ENCODE results near the gene HIC2.
"Not testable (repeated sequence)": the region's sequence is repeated elsewhere in the genome, so short reads cannot be mapped to it uniquely, and the experiment has no call there.

Gene HIC2

DNA sequence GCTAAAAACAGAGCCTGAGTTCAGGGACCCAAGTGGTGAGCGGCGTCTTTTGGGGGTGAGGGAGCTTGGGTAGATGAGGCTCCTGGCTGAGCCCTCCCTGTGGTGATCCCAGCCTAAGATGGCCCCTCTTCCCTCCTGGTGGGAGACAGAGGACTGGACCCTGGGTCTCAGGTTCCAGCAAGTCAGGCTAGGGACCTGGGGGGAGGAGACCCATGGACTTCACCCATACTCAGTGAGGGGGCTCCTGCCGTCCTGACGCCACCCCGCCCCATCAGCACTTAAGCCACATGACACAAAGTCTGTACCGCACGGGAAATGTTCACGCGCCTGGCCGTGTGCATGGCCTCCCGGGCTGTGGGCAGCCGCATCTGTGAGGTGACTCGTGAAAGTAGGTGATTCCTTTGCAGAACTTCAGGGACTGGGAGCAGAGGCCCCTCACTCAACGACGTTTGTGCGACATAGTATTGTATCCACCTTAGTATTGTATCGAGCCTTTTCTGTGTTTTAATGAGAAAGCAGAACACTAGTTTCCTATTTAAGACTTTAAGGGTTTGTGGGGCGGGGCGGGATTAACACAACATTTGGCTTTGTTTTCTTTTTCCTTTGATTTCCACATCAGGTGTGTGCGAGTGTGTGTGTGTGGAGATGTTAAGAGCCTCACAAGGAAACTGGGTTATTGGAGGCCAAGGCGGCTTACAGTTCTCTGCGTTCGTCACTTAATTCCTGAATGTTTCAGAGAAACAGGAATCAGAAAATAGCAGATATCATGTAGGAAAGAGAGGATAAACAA lies 31.7 kb downstream of the HIC2 start:
- POLR2A ChIA-PET: no interaction called here

DNA sequence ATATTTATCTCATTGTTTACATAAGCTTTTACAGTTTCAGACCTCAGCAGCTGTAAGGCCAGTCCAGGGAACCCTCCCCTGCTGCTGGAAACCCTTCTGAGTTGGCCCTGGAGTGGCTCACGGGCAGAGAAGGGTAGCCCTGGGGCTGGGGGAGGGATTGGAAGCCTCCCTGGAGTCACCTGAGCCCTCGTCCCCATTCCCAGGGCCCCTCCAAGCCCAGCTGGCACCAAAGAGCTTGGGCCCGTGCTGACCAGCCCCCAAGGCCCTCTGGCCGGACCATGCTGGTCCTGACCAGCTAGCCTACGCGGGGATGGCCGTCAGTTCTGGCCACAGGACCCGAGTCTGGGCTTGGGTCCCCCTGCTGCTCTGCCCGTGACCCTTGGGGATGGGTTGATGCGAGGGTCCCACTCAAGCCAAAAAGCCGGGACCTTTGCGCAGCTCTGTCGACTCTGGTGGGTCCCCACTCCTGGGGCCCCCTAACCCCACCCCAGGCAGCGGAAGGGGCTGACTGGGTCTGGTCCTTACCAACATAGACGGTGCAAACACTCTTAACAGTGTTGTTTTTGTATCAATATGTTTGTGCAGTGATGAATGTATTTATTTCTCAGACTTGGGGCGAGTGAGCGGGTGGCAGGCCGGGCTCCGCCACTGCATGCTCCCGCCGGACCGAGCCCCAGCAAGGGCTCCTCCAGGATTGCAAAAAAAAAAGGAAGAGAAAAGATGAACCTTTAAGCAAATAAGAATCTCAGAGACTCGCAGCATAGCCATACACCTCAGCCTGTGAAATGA lies 32.6 kb downstream of the HIC2 start:
- Histone ChIP-seq H3K27ac (ENCODE audit: insufficient read depth in 1 of 2, low read depth in 1 of 2, low read length in 2 of 2, poor library complexity in 1 of 2, severe bottlenecking in 2 of 2) (no peak overlapping the region), H3K4me3 (ENCODE audit: control insufficient read depth in 1 of 7, extremely low read depth in 1 of 7, insufficient read depth in 4 of 7, low read depth in 2 of 7, low read length in 6 of 7) (no peak overlapping the region), H3K4me1 (ENCODE audit: control extremely low read depth in 1 of 4, control insufficient read depth in 4 of 4, insufficient read depth in 4 of 4, low read length in 3 of 4) (no peaks in the 10 kb centered on the region), H3K9me3 (ENCODE audit: control extremely low read depth in 1 of 5, control insufficient read depth in 4 of 5, insufficient read depth in 2 of 5, low read depth in 1 of 5, low read length in 4 of 5) (no peaks in the 10 kb centered on the region), H3K27me3 (replicated peaks in 2 of 5; ENCODE audit: control insufficient read depth in 4 of 5, insufficient read depth in 5 of 5, low read length in 4 of 5) (no peaks in the 10 kb centered on the region), H3K36me3 (ENCODE audit: control insufficient read depth in 4 of 4, insufficient read depth in 4 of 4, low read length in 3 of 4) (peaks cover 0 to 37% (median 23%) of the 10 kb centered on the region in 4 experiments)
- ChIA-PET POLR2A (no interaction called here), CTCF (interaction anchor here (1.0 kb wide), 1 partner anchor 197 kb away, joined by 4 read pairs; no protein-coding TSS in a partner anchor)
- 92% methylated on average over 21 of the region's 23 CpGs for WGBS (ENCODE audit: insufficient coverage)
- DNase-seq: no peak

More for the DNA sequence above, 31.7 kb downstream of the HIC2 start:
- H3K27me3 ChIP-seq (replicated peaks in 2 of 5; ENCODE audit: control insufficient read depth in 4 of 5, insufficient read depth in 5 of 5, low read length in 4 of 5): no peaks in the 10 kb centered on the region
- 90% methylated on average over 13 of the region's 23 CpGs for WGBS (ENCODE audit: insufficient coverage)
- no peak for DNase-seq
- H3K4me1 ChIP-seq (ENCODE audit: control extremely low read depth in 1 of 4, control insufficient read depth in 4 of 4, insufficient read depth in 4 of 4, low read length in 3 of 4): no peaks in the 10 kb centered on the region
- CTCF ChIA-PET: interaction anchor here (1.0 to 1.4 kb wide), 2 partner anchors 8 to 198 kb away, joined by 4 to 5 read pairs; no protein-coding TSS in a partner anchor
- no peak overlapping the region for H3K4me3 ChIP-seq (ENCODE audit: control insufficient read depth in 1 of 7, extremely low read depth in 1 of 7, insufficient read depth in 4 of 7, low read depth in 2 of 7, low read length in 6 of 7)
- H3K27ac ChIP-seq (ENCODE audit: insufficient read depth in 1 of 2, low read depth in 1 of 2, low read length in 2 of 2, poor library complexity in 1 of 2, severe bottlenecking in 2 of 2): no peak overlapping the region
- peaks cover 0 to 44% (median 29%) of the 10 kb centered on the region in 4 experiments for H3K36me3 ChIP-seq (ENCODE audit: control insufficient read depth in 4 of 4, insufficient read depth in 4 of 4, low read length in 3 of 4)
- H3K9me3 ChIP-seq (ENCODE audit: control extremely low read depth in 1 of 5, control insufficient read depth in 4 of 5, insufficient read depth in 2 of 5, low read depth in 1 of 5, low read length in 4 of 5): no peaks in the 10 kb centered on the region

DNA sequence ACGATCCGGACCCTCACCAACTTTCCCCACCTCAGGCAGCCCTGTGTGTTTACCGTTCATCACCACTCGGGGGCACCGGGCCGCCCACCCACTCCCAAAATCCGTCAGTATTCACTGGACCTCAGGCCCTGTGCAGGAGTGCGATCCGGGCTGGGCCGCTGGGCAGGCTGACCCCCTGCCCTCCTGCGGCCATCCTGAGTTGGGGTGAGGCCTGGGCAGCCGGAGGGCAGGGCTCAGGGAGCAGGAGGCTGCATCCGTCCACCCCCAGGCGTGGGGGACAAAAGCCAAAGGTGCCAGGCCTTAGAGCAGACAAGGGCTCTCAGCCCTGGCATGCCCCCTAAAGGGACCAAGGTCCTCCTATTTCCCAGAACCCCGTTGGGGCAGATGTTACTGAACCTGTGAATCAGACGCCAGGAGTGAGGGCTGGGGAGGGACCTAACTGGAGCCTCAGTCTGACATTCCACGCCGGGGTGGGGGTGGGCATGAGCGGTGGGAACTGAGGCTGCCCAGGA lies 33.2 kb downstream of the HIC2 start:
- DNase-seq: no peak
- WGBS (ENCODE audit: insufficient coverage): 96% methylated on average over 17 of the region's 19 CpGs

DNA sequence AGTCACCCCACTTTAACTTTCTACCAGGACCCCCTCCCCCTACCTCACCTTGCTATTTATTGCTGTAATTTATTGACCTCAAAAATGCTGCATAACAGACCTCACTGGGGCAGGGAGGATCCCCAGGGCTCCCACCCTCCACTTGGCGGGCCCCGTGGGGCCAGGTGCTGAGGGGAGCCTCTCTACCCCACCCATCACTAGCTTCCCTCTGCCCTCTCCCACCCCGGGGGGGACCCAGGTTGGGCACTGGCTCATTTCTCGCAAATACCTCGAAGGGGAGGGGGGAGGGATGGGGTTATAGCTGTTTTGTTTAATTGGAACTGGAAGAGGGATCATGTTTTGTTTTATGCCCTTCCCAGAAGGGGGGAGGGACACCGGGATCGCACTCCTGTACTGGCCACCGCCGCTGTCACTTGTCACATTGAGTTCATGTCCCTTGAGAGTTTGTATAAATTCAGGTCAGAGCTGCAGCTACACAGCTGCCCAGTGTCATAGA lies 33.7 kb downstream of the HIC2 start:
- H3K36me3 ChIP-seq (ENCODE audit: control insufficient read depth in 4 of 4, insufficient read depth in 4 of 4, low read length in 3 of 4): peaks cover 0 to 25% (median 18%) of the 10 kb centered on the region in 4 experiments
- WGBS (ENCODE audit: insufficient coverage): 100% methylated on average over 1 of the region's 9 CpGs
- H3K4me1 ChIP-seq (ENCODE audit: control extremely low read depth in 1 of 4, control insufficient read depth in 4 of 4, insufficient read depth in 4 of 4, low read length in 3 of 4): no peaks in the 10 kb centered on the region
- no peak overlapping the region for H3K4me3 ChIP-seq (ENCODE audit: control insufficient read depth in 1 of 7, extremely low read depth in 1 of 7, insufficient read depth in 4 of 7, low read depth in 2 of 7, low read length in 6 of 7)
- H3K9me3 ChIP-seq (ENCODE audit: control extremely low read depth in 1 of 5, control insufficient read depth in 4 of 5, insufficient read depth in 2 of 5, low read depth in 1 of 5, low read length in 4 of 5): no peaks in the 10 kb centered on the region
- ChIA-PET CTCF (no interaction called here), POLR2A (no interaction called here)
- H3K27me3 ChIP-seq (replicated peaks in 2 of 5; ENCODE audit: control insufficient read depth in 4 of 5, insufficient read depth in 5 of 5, low read length in 4 of 5): no peaks in the 10 kb centered on the region
- DNase-seq: no peak
- no peak overlapping the region for H3K27ac ChIP-seq (ENCODE audit: insufficient read depth in 1 of 2, low read depth in 1 of 2, low read length in 2 of 2, poor library complexity in 1 of 2, severe bottlenecking in 2 of 2)

More for the DNA sequence above, 33.2 kb downstream of the HIC2 start:
- POLR2A ChIA-PET: no interaction called here
- Histone ChIP-seq H3K9me3 (ENCODE audit: control extremely low read depth in 1 of 5, control insufficient read depth in 4 of 5, insufficient read depth in 2 of 5, low read depth in 1 of 5, low read length in 4 of 5) (no peaks in the 10 kb centered on the region), H3K27me3 (replicated peaks in 2 of 5; ENCODE audit: control insufficient read depth in 4 of 5, insufficient read depth in 5 of 5, low read length in 4 of 5) (no peaks in the 10 kb centered on the region), H3K36me3 (ENCODE audit: control insufficient read depth in 4 of 4, insufficient read depth in 4 of 4, low read length in 3 of 4) (peaks cover 0 to 31% (median 20%) of the 10 kb centered on the region in 4 experiments), H3K4me3 (ENCODE audit: control insufficient read depth in 1 of 7, extremely low read depth in 1 of 7, insufficient read depth in 4 of 7, low read depth in 2 of 7, low read length in 6 of 7) (no peak overlapping the region), H3K4me1 (ENCODE audit: control extremely low read depth in 1 of 4, control insufficient read depth in 4 of 4, insufficient read depth in 4 of 4, low read length in 3 of 4) (no peaks in the 10 kb centered on the region), H3K27ac (ENCODE audit: insufficient read depth in 1 of 2, low read depth in 1 of 2, low read length in 2 of 2, poor library complexity in 1 of 2, severe bottlenecking in 2 of 2) (no peak overlapping the region)
- CTCF ChIA-PET: no interaction called here

DNA sequence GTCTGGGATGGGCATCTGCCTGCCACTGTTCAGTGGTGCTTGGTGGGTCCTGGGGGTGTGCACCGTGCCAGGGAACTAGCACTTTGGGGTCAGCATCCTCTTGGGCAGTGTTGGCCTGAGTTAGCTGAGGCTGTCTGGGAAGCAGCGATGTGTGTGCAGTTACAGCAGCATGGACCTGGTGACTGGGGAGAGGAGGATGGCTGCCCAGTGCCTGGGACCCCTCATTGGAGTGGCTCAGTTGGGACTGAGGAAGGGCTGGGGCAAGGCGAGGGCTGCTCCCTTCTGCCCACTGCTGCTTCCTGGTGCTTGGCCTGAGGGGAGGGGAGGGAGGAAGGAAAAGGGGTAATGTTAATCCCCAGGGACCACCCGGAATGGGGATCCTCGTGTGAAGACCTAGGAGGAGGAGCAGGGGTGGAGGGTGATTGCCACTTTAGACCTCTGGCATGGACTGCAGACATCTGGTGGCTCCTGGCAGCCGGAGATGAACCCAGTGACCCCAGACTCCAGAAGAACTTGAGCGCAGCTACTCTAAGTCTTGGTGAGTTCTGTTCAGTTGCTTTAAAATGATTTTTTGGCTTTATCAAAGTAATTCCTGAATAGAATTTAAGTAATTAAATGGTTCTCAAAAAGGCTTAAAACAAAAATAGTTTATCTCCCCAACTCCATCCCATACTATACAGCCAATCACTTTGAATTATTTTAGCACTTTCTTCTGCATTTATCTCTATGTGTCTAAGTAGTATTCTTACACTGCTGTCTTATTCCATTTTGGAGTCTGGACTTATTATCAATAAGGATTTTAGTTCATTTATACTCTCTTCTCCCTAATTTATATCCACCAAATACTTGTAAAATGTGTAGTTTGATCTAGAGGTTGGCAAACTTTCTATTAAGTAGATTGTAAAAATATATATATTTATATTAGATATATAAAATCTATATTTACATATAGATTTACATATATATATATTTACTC lies 34.7 kb downstream of the HIC2 start:
- ChIA-PET POLR2A (interaction anchor here (0.7 kb wide), 1 partner anchor 190 kb away, joined by 3 read pairs; the partner anchor contains the start of gene SDF2L1), CTCF (no interaction called here)
- DNase-seq: no peak
- Histone ChIP-seq H3K36me3 (ENCODE audit: control insufficient read depth in 4 of 4, insufficient read depth in 4 of 4, low read length in 3 of 4) (peaks cover 0 to 16% (median 13%) of the 10 kb centered on the region in 4 experiments), H3K4me1 (ENCODE audit: control extremely low read depth in 1 of 4, control insufficient read depth in 4 of 4, insufficient read depth in 4 of 4, low read length in 3 of 4) (no peaks in the 10 kb centered on the region), H3K27ac (ENCODE audit: insufficient read depth in 1 of 2, low read depth in 1 of 2, low read length in 2 of 2, poor library complexity in 1 of 2, severe bottlenecking in 2 of 2) (no peak overlapping the region), H3K9me3 (ENCODE audit: control extremely low read depth in 1 of 5, control insufficient read depth in 4 of 5, insufficient read depth in 2 of 5, low read depth in 1 of 5, low read length in 4 of 5) (no peaks in the 10 kb centered on the region), H3K27me3 (replicated peaks in 2 of 5; ENCODE audit: control insufficient read depth in 4 of 5, insufficient read depth in 5 of 5, low read length in 4 of 5) (no peaks in the 10 kb centered on the region), H3K4me3 (ENCODE audit: control insufficient read depth in 1 of 7, extremely low read depth in 1 of 7, insufficient read depth in 4 of 7, low read depth in 2 of 7, low read length in 6 of 7) (no peak overlapping the region)
- WGBS (ENCODE audit: insufficient coverage): 90% methylated on average over 3 of the region's 7 CpGs

DNA sequence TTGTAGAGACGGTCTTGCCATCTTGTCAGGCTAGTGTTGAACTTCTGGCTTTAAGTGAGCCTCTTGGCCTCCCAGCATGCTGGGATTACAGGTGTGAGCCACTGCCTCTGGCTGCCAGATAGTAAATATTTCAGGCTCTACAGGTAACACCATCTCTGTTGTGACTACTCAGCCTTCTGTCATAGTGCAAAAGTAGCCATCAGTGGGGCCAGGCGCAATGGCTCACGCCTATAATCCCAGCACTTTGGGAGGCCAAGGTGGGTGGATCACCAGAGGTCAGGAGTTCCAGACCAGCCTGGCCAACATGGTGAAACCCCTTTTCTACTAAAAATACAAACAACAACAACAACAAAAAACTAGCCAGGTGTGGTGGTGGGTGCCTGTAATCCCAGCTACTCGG lies 35.5 kb downstream of the HIC2 start:
- CTCF ChIA-PET; H3K9me3 ChIP-seq (ENCODE audit: control extremely low read depth in 1 of 5, control insufficient read depth in 4 of 5, insufficient read depth in 2 of 5, low read depth in 1 of 5, low read length in 4 of 5); H3K4me1 ChIP-seq (ENCODE audit: control extremely low read depth in 1 of 4, control insufficient read depth in 4 of 4, insufficient read depth in 4 of 4, low read length in 3 of 4); H3K4me3 ChIP-seq (ENCODE audit: control insufficient read depth in 1 of 7, extremely low read depth in 1 of 7, insufficient read depth in 4 of 7, low read depth in 2 of 7, low read length in 6 of 7); H3K27me3 ChIP-seq (replicated peaks in 2 of 5; ENCODE audit: control insufficient read depth in 4 of 5, insufficient read depth in 5 of 5, low read length in 4 of 5); H3K27ac ChIP-seq (ENCODE audit: insufficient read depth in 1 of 2, low read depth in 1 of 2, low read length in 2 of 2, poor library complexity in 1 of 2, severe bottlenecking in 2 of 2); DNase-seq: not testable (repeated sequence)
- H3K36me3 ChIP-seq (ENCODE audit: control insufficient read depth in 4 of 4, insufficient read depth in 4 of 4, low read length in 3 of 4): peaks cover 0 to 12% (median 7%) of the 10 kb centered on the region in 4 experiments
- POLR2A ChIA-PET: interaction anchor here (0.7 kb wide), 1 partner anchor 189 kb away, joined by 3 read pairs; the partner anchor contains the start of gene SDF2L1
- WGBS (ENCODE audit: insufficient coverage): 100% methylated on average over 3 of the region's 4 CpGs
